Ishikawa (cell line): ENCODE measurements around the gene PARD3B.

Source experiments
- CEBPB ChIP-seq: IDR thresholded peaks from 2 replicates; pipeline ENCODE4 v1.6.1; 2012
- CREB1 ChIP-seq: IDR thresholded peaks from 2 replicates; pipeline ENCODE4 v1.6.1; 2012; ENCODE audit warnings: low read depth
- EGR1 ChIP-seq: IDR thresholded peaks from 2 replicates; pipeline ENCODE4 v1.6.1; 2012
- EP300 ChIP-seq: IDR thresholded peaks from 2 replicates; pipeline ENCODE4 v1.6.1; 2012; ENCODE audit warnings: borderline replicate concordance
- FOXM1 ChIP-seq: IDR thresholded peaks from 2 replicates; pipeline ENCODE4 v1.6.1; 2012; ENCODE audit warnings: low read depth, borderline replicate concordance
- MAX ChIP-seq: IDR thresholded peaks from 2 replicates; pipeline ENCODE4 v1.6.1; 2012
- NFIC ChIP-seq: IDR thresholded peaks from 2 replicates; pipeline ENCODE4 v1.6.1; 2012
- RAD21 ChIP-seq: IDR thresholded peaks from 2 replicates; pipeline ENCODE4 v1.6.1; 2012; ENCODE audit warnings: low read depth
- TAF1 ChIP-seq: IDR thresholded peaks from 2 replicates; pipeline ENCODE4 v1.6.1; 2012; ENCODE audit warnings: low read depth, mild to moderate bottlenecking
- TCF12 ChIP-seq: IDR thresholded peaks from 2 replicates; pipeline ENCODE4 v1.6.1; 2012; ENCODE audit warnings: low read depth
- TEAD4 ChIP-seq: IDR thresholded peaks from 2 replicates; pipeline ENCODE4 v1.6.1; 2012
- USF1 ChIP-seq: IDR thresholded peaks from 2 replicates; pipeline ENCODE4 v1.6.1; 2012
- YY1 ChIP-seq: IDR thresholded peaks from 2 replicates; pipeline ENCODE4 v1.6.1; 2012; ENCODE audit warnings: low read depth
- ZBTB7A ChIP-seq: IDR thresholded peaks from 2 replicates; pipeline ENCODE4 v1.6.1; 2012; ENCODE audit warnings: low read depth
- TF ChIP-seq, protein P1 (sequence below): IDR thresholded peaks from 2 replicates; pipeline ENCODE4 v1.6.1; 2012; ENCODE audit warnings: low read depth, mild to moderate bottlenecking

The PARD3B gene

GRCh38 chr2:205461678-205462665 lies 916.7 kb downstream of the PARD3B start:
- TF ChIP-seq TCF12 (no peak), CEBPB (no peak), NFIC (no peak), FOXM1 (no peak), TEAD4 (no peak), YY1 (no peak), ZBTB7A (no peak), EP300 (no peak), RAD21 (no peak), EGR1 (no peak), TAF1 (no peak), CREB1 (no peak), MAX (no peak), USF1 (no peak)
- TF ChIP-seq, protein P1, sequence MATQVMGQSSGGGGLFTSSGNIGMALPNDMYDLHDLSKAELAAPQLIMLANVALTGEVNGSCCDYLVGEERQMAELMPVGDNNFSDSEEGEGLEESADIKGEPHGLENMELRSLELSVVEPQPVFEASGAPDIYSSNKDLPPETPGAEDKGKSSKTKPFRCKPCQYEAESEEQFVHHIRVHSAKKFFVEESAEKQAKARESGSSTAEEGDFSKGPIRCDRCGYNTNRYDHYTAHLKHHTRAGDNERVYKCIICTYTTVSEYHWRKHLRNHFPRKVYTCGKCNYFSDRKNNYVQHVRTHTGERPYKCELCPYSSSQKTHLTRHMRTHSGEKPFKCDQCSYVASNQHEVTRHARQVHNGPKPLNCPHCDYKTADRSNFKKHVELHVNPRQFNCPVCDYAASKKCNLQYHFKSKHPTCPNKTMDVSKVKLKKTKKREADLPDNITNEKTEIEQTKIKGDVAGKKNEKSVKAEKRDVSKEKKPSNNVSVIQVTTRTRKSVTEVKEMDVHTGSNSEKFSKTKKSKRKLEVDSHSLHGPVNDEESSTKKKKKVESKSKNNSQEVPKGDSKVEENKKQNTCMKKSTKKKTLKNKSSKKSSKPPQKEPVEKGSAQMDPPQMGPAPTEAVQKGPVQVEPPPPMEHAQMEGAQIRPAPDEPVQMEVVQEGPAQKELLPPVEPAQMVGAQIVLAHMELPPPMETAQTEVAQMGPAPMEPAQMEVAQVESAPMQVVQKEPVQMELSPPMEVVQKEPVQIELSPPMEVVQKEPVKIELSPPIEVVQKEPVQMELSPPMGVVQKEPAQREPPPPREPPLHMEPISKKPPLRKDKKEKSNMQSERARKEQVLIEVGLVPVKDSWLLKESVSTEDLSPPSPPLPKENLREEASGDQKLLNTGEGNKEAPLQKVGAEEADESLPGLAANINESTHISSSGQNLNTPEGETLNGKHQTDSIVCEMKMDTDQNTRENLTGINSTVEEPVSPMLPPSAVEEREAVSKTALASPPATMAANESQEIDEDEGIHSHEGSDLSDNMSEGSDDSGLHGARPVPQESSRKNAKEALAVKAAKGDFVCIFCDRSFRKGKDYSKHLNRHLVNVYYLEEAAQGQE = no peak

DNA sequence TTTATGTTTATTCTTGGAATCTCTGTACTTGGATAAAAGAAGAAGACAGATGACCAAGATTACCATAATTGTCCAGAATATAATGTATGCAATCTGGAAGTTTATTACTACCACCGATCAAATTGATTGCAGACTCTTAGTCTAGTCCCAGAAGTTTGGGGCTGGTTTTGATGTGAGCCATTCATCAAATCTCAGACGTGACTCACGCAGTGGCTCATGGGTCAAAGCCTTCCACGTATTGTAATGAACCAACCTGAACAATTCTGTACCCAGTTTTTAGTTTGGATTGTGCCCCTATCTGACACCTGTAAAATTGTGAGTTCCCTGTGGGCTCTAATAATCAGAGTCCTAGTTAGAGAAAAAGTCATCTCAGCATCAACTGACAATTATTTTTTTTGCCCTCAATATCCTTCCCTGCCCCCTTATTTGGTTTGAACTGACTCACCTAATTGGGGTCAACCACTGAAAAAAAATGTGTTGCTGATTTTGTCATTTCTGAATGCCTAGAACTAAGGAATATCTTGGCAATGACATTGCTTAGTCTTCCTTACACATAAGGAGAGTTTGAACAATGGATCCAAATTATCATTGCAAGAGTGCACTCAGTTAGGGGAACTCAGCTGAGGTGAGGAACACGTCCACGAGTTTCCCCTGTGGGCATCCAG lies 917.5 kb downstream of the PARD3B start:
- no peak for TF ChIP-seq EGR1
- no peak for TF ChIP-seq CEBPB
- TF ChIP-seq TAF1 = no peak
- TF ChIP-seq CREB1 = no peak
- TF ChIP-seq RAD21 = no peak
- TF ChIP-seq ZBTB7A = no peak

DNA sequence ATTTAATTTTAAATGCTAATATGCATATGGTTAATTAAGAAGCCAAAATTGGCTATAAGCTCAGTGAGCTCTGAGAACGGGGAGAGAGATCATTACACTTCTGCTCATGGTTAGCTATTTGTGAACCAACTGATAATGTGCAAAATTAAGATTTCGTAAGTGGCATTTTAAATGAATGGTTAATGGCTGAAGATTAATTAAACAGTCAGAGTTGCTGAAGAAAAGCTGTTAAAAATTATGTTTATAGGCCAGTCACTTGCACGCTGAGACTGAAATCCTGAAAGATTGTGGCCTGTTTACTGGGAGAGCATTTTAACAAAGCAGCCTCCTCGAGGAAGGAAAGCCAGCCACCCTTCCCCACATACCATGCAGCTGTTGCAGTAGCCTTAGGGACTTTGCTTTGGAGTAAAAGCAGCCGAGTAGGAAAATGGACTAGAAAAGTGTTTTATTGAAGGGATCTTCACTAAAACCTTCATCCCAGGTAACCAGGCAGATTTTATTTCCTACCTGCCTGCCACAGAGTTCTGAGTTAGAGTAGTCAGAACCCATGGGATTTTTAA lies 918.3 kb downstream of the PARD3B start:
- TF ChIP-seq EGR1 (no peak), CEBPB (no peak), NFIC (no peak), RAD21 (no peak), EP300 (no peak), YY1 (no peak), ZBTB7A (no peak), TEAD4 (no peak), TCF12 (no peak), MAX (no peak)

DNA sequence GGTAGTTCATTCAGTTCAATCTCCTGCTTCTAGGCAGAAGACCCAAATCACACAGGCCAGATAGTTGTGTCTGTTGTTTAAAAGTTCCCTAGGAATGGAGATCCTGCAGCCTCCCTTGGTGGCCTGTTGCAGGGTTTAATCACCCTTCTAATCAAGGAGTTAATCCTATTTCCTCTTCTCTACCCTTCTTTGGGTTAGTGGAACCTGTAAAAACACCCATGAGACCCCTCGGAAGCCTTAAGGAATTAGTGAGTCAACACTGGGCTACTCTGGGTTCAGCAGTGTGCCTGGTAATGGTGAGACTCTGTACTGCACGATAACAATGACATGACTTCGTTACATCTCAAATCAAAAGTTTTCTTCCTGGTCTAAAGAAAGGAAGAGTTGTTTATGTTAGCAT lies 919.4 kb downstream of the PARD3B start:
- TF ChIP-seq CEBPB = no peak
- TF ChIP-seq, protein P1 = no peak
- no peak for TF ChIP-seq EP300

GRCh38 chr2:205465791-205466190 lies 920.5 kb downstream of the PARD3B start:
- TF ChIP-seq USF1 (no peak), TAF1 (no peak), EGR1 (no peak), NFIC (no peak), YY1 (no peak), CEBPB (no peak), RAD21 (no peak), TEAD4 (no peak), FOXM1 (no peak), MAX (no peak), CREB1 (no peak), EP300 (no peak), TCF12 (no peak), ZBTB7A (no peak)
- TF ChIP-seq, protein P1 = no peak
